HepG2 (cell line): Measurements from ENCODE around the gene ATP6V0A1. TPM values are rescaled to one million over a fixed set of nuclear protein-coding genes. Genes with fewer than 3 reads are reported as not detected.

Source experiments
- ATAC-seq: fragments of 200-7000 bp; cut with Tn5 transposase; 3 replicates; pipeline ENCODE4 v1.9.1; 2020; ENCODE audit warnings: mild to moderate bottlenecking, moderate library complexity
- BruUV-seq: library from RNA; stranded (reverse); fragments of 400-500 nt; replicated peaks from 2 replicates; lab custom pipeline; 2021; lab: Mats Ljungman, UMichigan
- CTCF ChIA-PET: fragments of 300-600 bp; formaldehyde crosslinking; extraction: SDS; loops from one replicate; lab custom pipeline; 2021; ENCODE audit warnings: low total read pairs, inconsistent platforms, low intra/inter-chr PET ratio; lab: Yijun Ruan, JAX
- POLR2A ChIA-PET: fragments of 350-600 bp; sonication (Branson Sonifier 250); formaldehyde crosslinking; loops from one replicate; lab custom pipeline; 2020; ENCODE audit warnings: antibody characterized with exemption, inconsistent platforms; lab: Yijun Ruan, JAX
- DNase-seq: peaks from one replicate; pipeline ENCODE4 v3.0.0-alpha.2; 2015; ENCODE audit warnings: low spot score
- FAIRE-seq: peaks from 3 replicates; lab custom pipeline; 2011; peaks lifted over from hg19 to GRCh38; lab: Jason Lieb, UNC
- H2AFZ ChIP-seq: one replicate; pipeline ENCODE4 v1.6.1; 2011; ENCODE audit warnings: low read length, inconsistent platforms
- H3K27ac ChIP-seq: fragments of 300-600 bp; 3 replicates; pipeline ENCODE4 v1.8.0; 2011; ENCODE audit warnings: mixed run types, mild to moderate bottlenecking, mixed read lengths, low read length, inconsistent platforms; ENCODE audit not compliant: insufficient read depth; ENCODE audit errors: extremely low read length
- H3K27me3 ChIP-seq, 2 experiments: fragments of 200-600 bp in 1 of 2; 2 replicates in 1 of 2; 3 replicates in 1 of 2; pipeline versions ENCODE4 v1.6.0 to v1.8.0; 2011; ENCODE audit warnings: low read length in 2 of 2, mild to moderate bottlenecking in 2 of 2, moderate library complexity in 2 of 2, inconsistent platforms in 1 of 2; ENCODE audit not compliant: insufficient read depth in 2 of 2, control insufficient read depth in 1 of 2
- H3K36me3 ChIP-seq, 2 experiments: fragments of 200-600 bp in 1 of 2; replicated peaks in 1 of 2; 2 replicates in 1 of 2; 3 replicates in 1 of 2; pipeline versions ENCODE4 v1.5.1 to v1.8.0; 2011; ENCODE audit warnings: low read length in 2 of 2, inconsistent platforms in 1 of 2; ENCODE audit not compliant: insufficient read depth in 2 of 2, control insufficient read depth in 1 of 2
- H3K4me1 ChIP-seq: 2 replicates; pipeline ENCODE4 v1.5.1; 2012; ENCODE audit warnings: low read length, inconsistent platforms; ENCODE audit not compliant: insufficient read depth
- H3K4me2 ChIP-seq: 2 replicates; pipeline ENCODE4 v1.6.0; 2011; ENCODE audit warnings: low read depth, low read length, inconsistent platforms
- H3K4me3 ChIP-seq, 3 experiments: fragments of 200-600 bp in 1 of 3; sonication (generic), shearing (Covaris generic) in 1 of 3; replicated peaks in 1 of 3; 2 replicates each; pipeline ENCODE4 v1.5.1; 2011 to 2016; ENCODE audit warnings: low read length in 3 of 3, inconsistent platforms in 2 of 3, low read depth in 2 of 3, mild to moderate bottlenecking in 2 of 3, control low read depth in 1 of 3, mixed read lengths in 1 of 3; ENCODE audit not compliant: insufficient read depth in 1 of 3
- H3K79me2 ChIP-seq: one replicate; pipeline ENCODE4 v1.6.1; 2011; ENCODE audit warnings: low read length, inconsistent platforms; ENCODE audit not compliant: insufficient read depth
- H3K9ac ChIP-seq: 2 replicates; pipeline ENCODE4 v1.6.0; 2011; ENCODE audit warnings: mild to moderate bottlenecking, low read depth, low read length, inconsistent platforms; ENCODE audit not compliant: insufficient read depth
- H3K9me3 ChIP-seq: 2 replicates; pipeline ENCODE4 v1.5.1; 2012; ENCODE audit warnings: mild to moderate bottlenecking, low read length
- H4K20me1 ChIP-seq: 2 replicates; pipeline ENCODE4 v1.6.0; 2011; ENCODE audit warnings: inconsistent platforms, mild to moderate bottlenecking, low read length, moderate library complexity; ENCODE audit not compliant: insufficient read depth
- AKAP8 ChIP-seq: sonication (generic); formaldehyde crosslinking; IDR thresholded peaks from 2 replicates; pipeline ENCODE4 v1.5.1; 2020; ENCODE audit warnings: mild to moderate bottlenecking, missing genetic modification reagents
- BORCS8-MEF2B ChIP-seq: sonication (generic); formaldehyde crosslinking; IDR thresholded peaks from 2 replicates; pipeline ENCODE4 v1.8.0; 2022; ENCODE audit warnings: mild to moderate bottlenecking, missing genetic modification reagents
- FOXC1 ChIP-seq: sonication (generic); formaldehyde crosslinking; IDR thresholded peaks from 2 replicates; pipeline ENCODE4 v1.8.0; 2022; ENCODE audit warnings: mild to moderate bottlenecking, missing genetic modification reagents, borderline replicate concordance
- HHEX ChIP-seq: IDR thresholded peaks from 2 replicates; pipeline ENCODE4 v1.6.1; 2016; ENCODE audit warnings: control low read depth
- HMG20B ChIP-seq: conservative IDR thresholded peaks from 2 replicates; pipeline ENCODE4 v1.6.1; 2016; ENCODE audit warnings: missing genetic modification reagents, missing compliant biosample characterization
- MED1 ChIP-seq: sonication (generic); formaldehyde crosslinking; IDR thresholded peaks from 2 replicates; pipeline ENCODE4 v1.4.0; 2020; ENCODE audit warnings: missing genetic modification reagents
- RARG ChIP-seq: sonication (generic); formaldehyde crosslinking; IDR thresholded peaks from 2 replicates; pipeline ENCODE4 v1.4.0; 2020; ENCODE audit warnings: low read depth, mild to moderate bottlenecking, missing genetic modification reagents
- ZBTB21 ChIP-seq: sonication (generic); formaldehyde crosslinking; IDR thresholded peaks from 2 replicates; pipeline ENCODE4 v1.4.0; 2020; ENCODE audit warnings: missing genetic modification reagents
- ZFP36L2 ChIP-seq: sonication (generic); formaldehyde crosslinking; IDR thresholded peaks from 2 replicates; pipeline ENCODE4 v1.4.0; 2020; ENCODE audit warnings: missing genetic modification reagents
- ZNF496 ChIP-seq: sonication (generic); formaldehyde crosslinking; IDR thresholded peaks from 2 replicates; pipeline ENCODE4 v1.8.1; 2023; ENCODE audit warnings: mild to moderate bottlenecking, moderate library complexity, missing genetic modification reagents; ENCODE audit not compliant: insufficient replicate concordance
- ZNF501 ChIP-seq: sonication (generic); formaldehyde crosslinking; IDR thresholded peaks from 2 replicates; pipeline ENCODE4 v1.5.1; 2020; ENCODE audit warnings: mild to moderate bottlenecking, moderate library complexity, missing genetic modification reagents
- ZNF615 ChIP-seq: sonication (generic); formaldehyde crosslinking; IDR thresholded peaks from 2 replicates; pipeline ENCODE4 v1.5.0; 2020; ENCODE audit warnings: mild to moderate bottlenecking, missing genetic modification reagents, borderline replicate concordance
- ZNF777 ChIP-seq: sonication (generic); formaldehyde crosslinking; IDR thresholded peaks from 2 replicates; pipeline ENCODE4 v1.4.0; 2020; ENCODE audit warnings: missing genetic modification reagents
- WGBS: methylation state at CpG from one replicate; pipeline ENCODE4 v1.1.6; 2017; ENCODE audit warnings: low lambda C conversion rate; 5-methylcytosine and 5-hydroxymethylcytosine counted together
- in situ Hi-C: cut with HindIII; loops from 2 replicates; pipeline ENCODE4 v1.10.0; 2017; ENCODE audit warnings: low pct_unique_long_range_greater_than_20kb; ENCODE audit not compliant: extremely low pct_ligation_motif_present
- intact Hi-C: fragments of 100-400 bp; cut with micrococcal nuclease; formaldehyde crosslinking; loops from one replicate; pipeline ENCODE4 v1.10.0; 2022; ENCODE audit not compliant: unreplicated experiment
- polyA plus RNA-seq, 8 experiments: library from polyadenylated mRNA; depleted of rRNA in 3 of 8; stranded (reverse) in 7 of 8; unstranded in 1 of 8; fragments of >200 nt; fragmentation: Illumina TruSeq in 4 of 8; extraction: Trizol in 4 of 8; gene quantifications; 2 replicates each; pipeline versions ENCODE4 v1.2.1 to v1.2.3, GENCODE V29; 2011 to 2016; ENCODE audit warnings: low read depth in 4 of 8, missing spikeins in 1 of 8, mixed read lengths in 1 of 8; ENCODE audit not compliant: insufficient read depth in 1 of 8
- total RNA-seq, 5 experiments: library from RNA; depleted of rRNA; stranded (reverse); fragments of >200 nt; fragmentation: Illumina TruSeq; extraction: Trizol; gene quantifications; 2 replicates each; pipeline ENCODE4 v1.2.3, GENCODE V29; 2016; ENCODE audit warnings: low read depth in 1 of 5
- TF ChIP-seq, protein P1 (sequence below): sonication (generic); formaldehyde crosslinking; IDR thresholded peaks from 2 replicates; pipeline ENCODE4 v1.5.0; 2020; ENCODE audit warnings: missing genetic modification reagents
- TF ChIP-seq, protein P2 (sequence below): sonication (generic); formaldehyde crosslinking; IDR thresholded peaks from 2 replicates; pipeline ENCODE4 v1.5.0; 2020; ENCODE audit warnings: missing genetic modification reagents
- TF ChIP-seq, protein P3 (sequence below): sonication (generic); formaldehyde crosslinking; IDR thresholded peaks from 2 replicates; pipeline ENCODE4 v1.4.0; 2020; ENCODE audit warnings: mild to moderate bottlenecking, missing genetic modification reagents

Gene ATP6V0A1
- total and polyA plus RNA-seq, 2 of the 13 experiments (the other 11 are each of a cell fraction or from before 2014, with no cell fraction given): 27.9 to 54.1 TPM

DNA sequence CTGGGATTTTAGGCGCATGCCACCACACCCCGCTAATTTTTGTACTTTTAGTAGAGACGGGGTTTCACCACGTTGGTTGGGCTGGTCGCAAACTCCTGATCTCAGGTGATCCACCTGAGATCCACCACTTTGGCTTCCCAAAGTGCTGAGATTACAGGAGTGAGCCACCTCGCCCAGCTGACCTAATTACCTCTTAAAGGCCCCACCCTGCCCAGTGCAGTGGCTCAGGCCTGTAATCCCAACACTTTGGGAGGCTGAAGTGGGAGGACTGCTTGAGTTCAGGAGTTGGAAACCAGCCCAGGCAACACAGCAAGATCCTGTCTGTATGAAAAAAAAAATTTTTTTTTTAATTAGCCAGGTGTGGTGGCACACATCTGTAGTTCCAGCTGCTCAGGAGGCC is 100.4 kb downstream of the ATP6V0A1 start (continued):
- no peak for TF ChIP-seq ZNF496 (CRISPR knock-in tag)

DNA sequence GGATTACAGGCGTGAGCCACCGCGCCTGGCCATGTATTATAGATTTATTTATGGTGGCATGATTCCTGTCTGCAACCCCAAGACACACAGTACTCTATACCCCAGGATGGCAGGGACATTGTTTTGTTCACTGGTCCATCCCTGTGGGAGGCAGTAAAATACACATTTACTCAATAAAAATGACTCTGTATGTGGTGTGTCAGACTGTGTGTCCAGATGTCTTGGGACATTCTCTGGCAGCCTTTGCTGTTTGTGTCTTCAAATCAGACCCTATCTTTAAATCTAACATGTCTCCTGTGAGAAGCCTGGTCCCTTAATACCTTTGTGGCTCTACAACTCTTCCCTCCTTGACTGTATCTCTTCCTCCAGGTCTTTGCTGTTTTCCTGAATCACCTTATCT is 101.6 kb downstream of the ATP6V0A1 start:
- intact Hi-C loops (no loop called here), in situ Hi-C loops (no loop called here)
- Histone ChIP-seq H3K36me3 (peaks cover 4 to 13% of the 10 kb centered on the region in 2 experiments), H3K79me2 (peaks cover 27% of the 10 kb centered on the region), H3K27me3 (no peaks in the 10 kb centered on the region; a peak in 1 of 5 replicates), H3K9me3 (no peaks in the 10 kb centered on the region), H3K27ac (no peak overlapping the region), H3K4me2 (no peak overlapping the region), H2AFZ (no peak overlapping the region), H3K9ac (no peak overlapping the region), H4K20me1 (no peaks in the 10 kb centered on the region), H3K4me1 (peaks cover 52% of the 10 kb centered on the region), H3K4me3 (no peak overlapping the region)
- FAIRE-seq: no peak
- BruUV-seq: no TSS peak
- 100% methylated on average over 3 of the region's 3 CpGs for WGBS
- ChIA-PET CTCF (no interaction called here), POLR2A (no interaction called here)
- DNase-seq: no peak
- TF ChIP-seq BORCS8-MEF2B (no peak), RARG (CRISPR knock-in tag) (no peak), ZBTB21 (no peak), ZNF777 (CRISPR knock-in tag) (no peak), ZNF501 (CRISPR knock-in tag) (no peak), FOXC1 (CRISPR knock-in tag) (no peak), ZNF615 (CRISPR knock-in tag) (no peak), AKAP8 (no peak), ZFP36L2 (no peak), HMG20B (CRISPR knock-in tag) (no peak), HHEX (no peak), MED1 (CRISPR knock-in tag) (no peak)
- TF ChIP-seq, protein P1, sequence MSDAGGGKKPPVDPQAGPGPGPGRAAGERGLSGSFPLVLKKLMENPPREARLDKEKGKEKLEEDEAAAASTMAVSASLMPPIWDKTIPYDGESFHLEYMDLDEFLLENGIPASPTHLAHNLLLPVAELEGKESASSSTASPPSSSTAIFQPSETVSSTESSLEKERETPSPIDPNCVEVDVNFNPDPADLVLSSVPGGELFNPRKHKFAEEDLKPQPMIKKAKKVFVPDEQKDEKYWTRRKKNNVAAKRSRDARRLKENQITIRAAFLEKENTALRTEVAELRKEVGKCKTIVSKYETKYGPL (CRISPR knock-in tag): no peak
- TF ChIP-seq, protein P2, sequence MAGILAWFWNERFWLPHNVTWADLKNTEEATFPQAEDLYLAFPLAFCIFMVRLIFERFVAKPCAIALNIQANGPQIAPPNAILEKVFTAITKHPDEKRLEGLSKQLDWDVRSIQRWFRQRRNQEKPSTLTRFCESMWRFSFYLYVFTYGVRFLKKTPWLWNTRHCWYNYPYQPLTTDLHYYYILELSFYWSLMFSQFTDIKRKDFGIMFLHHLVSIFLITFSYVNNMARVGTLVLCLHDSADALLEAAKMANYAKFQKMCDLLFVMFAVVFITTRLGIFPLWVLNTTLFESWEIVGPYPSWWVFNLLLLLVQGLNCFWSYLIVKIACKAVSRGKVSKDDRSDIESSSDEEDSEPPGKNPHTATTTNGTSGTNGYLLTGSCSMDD (CRISPR knock-in tag): no peak
- TF ChIP-seq, protein P3, sequence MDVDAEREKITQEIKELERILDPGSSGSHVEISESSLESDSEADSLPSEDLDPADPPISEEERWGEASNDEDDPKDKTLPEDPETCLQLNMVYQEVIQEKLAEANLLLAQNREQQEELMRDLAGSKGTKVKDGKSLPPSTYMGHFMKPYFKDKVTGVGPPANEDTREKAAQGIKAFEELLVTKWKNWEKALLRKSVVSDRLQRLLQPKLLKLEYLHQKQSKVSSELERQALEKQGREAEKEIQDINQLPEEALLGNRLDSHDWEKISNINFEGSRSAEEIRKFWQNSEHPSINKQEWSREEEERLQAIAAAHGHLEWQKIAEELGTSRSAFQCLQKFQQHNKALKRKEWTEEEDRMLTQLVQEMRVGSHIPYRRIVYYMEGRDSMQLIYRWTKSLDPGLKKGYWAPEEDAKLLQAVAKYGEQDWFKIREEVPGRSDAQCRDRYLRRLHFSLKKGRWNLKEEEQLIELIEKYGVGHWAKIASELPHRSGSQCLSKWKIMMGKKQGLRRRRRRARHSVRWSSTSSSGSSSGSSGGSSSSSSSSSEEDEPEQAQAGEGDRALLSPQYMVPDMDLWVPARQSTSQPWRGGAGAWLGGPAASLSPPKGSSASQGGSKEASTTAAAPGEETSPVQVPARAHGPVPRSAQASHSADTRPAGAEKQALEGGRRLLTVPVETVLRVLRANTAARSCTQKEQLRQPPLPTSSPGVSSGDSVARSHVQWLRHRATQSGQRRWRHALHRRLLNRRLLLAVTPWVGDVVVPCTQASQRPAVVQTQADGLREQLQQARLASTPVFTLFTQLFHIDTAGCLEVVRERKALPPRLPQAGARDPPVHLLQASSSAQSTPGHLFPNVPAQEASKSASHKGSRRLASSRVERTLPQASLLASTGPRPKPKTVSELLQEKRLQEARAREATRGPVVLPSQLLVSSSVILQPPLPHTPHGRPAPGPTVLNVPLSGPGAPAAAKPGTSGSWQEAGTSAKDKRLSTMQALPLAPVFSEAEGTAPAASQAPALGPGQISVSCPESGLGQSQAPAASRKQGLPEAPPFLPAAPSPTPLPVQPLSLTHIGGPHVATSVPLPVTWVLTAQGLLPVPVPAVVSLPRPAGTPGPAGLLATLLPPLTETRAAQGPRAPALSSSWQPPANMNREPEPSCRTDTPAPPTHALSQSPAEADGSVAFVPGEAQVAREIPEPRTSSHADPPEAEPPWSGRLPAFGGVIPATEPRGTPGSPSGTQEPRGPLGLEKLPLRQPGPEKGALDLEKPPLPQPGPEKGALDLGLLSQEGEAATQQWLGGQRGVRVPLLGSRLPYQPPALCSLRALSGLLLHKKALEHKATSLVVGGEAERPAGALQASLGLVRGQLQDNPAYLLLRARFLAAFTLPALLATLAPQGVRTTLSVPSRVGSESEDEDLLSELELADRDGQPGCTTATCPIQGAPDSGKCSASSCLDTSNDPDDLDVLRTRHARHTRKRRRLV (CRISPR knock-in tag): no peak
- ATAC-seq: no peak
